ENCODE measurements around the gene PRR7.
A peak's percentile ranks its signal among the peaks of the same experiment; 100 is the strongest.

PRR7 gene

DNA sequence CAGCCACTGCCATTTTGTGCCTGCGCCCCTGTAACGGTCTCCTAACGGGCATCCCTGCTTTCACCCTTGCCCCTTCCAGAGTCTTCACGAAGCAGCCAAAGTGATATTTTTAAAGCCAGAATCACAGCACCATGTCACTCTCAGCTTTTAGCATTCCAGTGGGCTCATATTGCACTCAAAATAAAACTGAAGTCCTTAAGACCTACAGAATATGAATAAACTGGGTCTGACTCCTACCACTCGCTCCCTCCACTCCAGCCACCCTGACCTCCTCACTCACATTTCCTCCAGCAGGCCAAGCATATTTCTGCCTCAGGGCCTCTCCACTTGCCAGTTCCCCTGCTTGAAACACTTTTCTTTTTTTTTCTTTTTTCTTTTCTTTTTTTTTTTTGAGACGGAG, 53.2 kb downstream of the PRR7 start:
- TF ChIP-seq, protein P1, sequence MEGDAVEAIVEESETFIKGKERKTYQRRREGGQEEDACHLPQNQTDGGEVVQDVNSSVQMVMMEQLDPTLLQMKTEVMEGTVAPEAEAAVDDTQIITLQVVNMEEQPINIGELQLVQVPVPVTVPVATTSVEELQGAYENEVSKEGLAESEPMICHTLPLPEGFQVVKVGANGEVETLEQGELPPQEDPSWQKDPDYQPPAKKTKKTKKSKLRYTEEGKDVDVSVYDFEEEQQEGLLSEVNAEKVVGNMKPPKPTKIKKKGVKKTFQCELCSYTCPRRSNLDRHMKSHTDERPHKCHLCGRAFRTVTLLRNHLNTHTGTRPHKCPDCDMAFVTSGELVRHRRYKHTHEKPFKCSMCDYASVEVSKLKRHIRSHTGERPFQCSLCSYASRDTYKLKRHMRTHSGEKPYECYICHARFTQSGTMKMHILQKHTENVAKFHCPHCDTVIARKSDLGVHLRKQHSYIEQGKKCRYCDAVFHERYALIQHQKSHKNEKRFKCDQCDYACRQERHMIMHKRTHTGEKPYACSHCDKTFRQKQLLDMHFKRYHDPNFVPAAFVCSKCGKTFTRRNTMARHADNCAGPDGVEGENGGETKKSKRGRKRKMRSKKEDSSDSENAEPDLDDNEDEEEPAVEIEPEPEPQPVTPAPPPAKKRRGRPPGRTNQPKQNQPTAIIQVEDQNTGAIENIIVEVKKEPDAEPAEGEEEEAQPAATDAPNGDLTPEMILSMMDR (IDR thresholded peaks at IDR 0.05): no peak

GRCh38 chr5:177500685-177501522, 54.3 kb downstream of the PRR7 start:
- TF ChIP-seq, protein P1 (IDR thresholded peaks at IDR 0.05): peak; percentile 96

DNA sequence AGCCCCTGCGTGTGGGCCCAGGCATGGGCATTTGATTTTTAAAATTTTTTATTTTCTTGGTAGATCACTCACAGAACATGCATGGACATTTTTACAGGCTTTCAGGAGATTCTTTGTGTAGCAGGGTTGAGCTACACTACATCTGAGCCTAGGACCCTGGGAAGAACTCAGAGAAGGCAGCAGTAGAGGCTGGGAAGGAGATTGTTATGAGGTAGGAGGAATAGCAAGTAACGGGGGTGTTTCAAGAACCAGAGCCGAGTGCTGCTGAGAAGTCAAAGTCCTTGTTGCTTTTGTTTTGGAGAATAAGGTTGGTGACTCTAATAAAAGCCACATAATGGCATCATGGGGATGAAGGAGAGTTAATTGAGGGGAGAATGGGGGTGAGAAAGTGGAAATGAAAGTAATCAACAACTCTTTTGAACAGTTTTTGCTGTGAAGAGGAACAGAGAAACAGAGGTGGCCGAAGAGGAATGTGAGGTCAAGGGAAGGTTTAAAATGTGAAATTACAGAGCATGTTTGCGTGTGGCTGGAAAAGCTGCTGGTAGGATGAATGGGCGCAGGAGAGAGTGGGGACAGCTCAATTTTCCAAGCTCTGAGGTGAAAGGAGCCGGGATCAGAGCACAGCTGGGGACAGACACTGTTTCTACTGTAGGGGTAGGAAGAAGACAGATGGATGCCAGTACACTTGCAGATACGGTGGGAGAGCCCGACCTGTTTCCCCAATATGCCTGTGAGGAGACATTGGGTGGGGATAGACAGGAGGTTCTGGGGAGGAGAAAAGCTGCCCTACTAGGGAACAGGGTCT, 55.5 kb downstream of the PRR7 start:
- TF ChIP-seq, protein P1 (IDR thresholded peaks at IDR 0.05): no peak

DNA sequence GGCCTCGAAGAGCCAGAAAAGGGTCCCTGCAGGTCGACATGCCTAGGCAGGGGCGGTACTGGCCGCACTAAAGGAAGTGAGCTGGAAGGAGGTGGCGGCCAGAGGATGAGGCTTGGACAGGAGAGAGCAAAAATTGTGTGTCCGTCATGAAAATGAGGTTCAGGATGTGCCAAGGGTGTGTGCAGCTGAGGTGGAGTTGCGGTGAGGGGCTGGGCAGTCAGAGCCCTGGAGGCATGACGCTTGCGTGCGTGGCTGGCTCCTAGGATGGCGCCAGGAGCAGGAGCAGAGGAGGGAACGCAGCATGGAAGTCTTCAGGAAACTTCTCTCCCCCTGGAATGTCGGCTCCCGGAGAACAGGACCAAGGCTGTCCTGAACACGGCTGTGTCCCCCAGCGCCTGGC, 56.3 kb downstream of the PRR7 start:
- TF ChIP-seq, protein P1 (IDR thresholded peaks at IDR 0.05): no peak

DNA sequence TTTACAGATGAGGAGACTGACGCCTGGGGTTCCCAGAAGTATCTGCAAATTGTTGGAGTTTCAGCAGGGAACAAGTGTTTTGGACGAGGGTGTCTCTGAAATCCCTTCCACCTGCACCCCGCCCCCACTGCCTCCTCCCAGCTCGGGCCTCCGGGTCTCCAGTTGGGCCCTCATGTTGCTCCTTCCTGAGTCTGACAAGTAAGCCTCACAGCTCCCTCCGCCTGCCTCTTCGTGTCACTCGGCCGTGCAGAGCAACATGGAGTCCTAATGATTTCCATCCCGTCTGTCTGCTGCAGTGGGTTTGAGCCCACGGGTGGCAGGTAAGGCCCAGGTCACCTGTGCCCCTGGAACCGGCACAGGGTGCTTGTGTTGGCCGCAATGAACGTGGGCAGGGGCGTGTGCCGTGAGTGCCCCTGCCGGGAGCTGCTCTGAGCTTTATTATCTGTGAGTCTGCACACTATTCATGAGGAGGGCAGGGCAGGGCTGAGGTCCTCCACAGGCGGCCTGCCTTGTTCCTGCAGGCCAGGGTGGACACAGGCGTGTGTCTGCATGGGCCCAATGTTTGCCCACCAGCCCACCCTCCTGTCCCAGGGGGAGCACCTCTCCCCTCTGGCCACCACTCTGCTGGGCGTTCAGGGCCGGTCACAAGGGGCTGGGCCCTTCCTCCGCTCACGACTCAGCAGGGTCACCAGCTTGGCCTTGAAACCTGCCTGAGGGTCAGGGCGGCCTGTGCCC, 56.9 kb downstream of the PRR7 start:
- TF ChIP-seq, protein P1 (IDR thresholded peaks at IDR 0.05): no peak

- TF ChIP-seq, protein P1 (IDR thresholded peaks at IDR 0.05): no peak
These were observed 57.8 kb downstream of the PRR7 start for GRCh38 chr5:177504086-177505056.
